Epidermal melanocyte (primary cell): ENCODE results near the gene CDS2.

Experiments used
- DNase-seq: peaks from one replicate; pipeline ENCODE4 v3.0.0; 2011; ENCODE audit warnings: low spot score; ENCODE audit not compliant: insufficient read length

CDS2 gene

DNA sequence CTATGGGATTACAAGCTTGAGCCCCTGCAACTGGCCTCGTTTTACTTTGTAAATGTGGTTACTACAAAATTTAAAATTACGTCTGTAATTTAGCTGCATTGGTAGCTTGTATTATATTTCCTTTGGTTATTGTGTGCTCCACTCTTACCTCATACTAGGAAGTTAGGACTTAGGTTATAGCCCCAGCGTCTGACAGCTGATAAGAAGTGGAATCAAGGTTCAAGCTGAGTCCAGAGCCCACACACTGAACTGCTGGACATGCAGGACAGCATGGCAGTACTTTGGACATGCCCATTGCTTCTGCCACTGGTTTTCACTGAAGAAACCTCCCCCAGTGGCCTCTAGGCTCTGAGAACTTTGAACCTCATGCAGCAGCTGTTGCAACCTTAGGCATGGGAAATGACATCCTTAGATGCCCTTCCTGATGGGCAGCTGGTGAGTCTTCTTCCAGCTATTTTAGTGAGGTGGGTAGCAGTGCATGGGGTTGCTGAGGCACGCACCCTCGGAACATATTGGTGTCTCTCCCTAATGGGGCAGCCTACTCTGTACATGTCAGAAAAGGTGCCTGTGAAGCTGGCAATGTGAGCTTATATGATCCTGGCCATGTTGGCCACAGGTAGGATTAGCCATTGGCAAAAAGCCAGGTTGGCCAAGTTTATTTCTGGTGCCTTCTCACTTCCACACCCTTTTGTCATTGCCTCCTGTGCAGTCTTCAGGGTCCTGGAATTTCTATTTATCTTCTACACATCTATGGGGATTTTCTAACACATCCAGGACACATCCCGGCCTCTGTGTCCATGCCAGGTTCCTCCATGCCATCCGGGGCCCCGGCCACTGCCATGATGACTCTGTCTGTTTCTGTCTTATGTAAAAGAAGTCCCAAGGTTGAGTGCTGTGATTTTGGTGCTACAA lies 85.3 kb downstream of the CDS2 start:
- DNase-seq, result no peak

DNA sequence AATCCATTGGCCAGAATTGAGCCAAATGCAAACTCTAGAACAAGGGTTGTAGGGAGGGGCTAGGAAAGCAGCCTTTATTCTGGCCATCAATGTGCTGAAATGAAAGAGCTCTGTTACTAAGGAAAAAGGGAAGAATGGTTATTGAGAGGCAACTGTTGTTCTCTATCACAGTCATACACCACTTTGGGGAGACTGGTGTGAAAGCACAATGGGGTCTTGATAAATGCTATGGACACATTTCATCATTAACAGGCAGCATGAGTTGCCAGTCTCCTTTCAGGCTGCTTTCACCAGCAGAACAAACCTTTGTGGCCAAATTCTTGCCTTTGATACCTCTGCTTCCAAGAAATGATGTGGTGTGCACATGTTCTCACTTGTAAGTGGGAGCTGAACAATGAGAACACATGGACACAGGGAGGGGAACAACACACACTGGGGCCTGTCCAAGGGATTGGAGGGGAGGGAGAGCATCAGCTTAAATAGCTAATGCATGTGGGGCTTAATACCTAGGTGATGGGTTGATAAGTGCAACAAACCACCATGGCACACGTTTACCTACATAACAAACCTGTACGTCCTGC lies 86.2 kb downstream of the CDS2 start:
- DNase-seq, result no peak

DNA sequence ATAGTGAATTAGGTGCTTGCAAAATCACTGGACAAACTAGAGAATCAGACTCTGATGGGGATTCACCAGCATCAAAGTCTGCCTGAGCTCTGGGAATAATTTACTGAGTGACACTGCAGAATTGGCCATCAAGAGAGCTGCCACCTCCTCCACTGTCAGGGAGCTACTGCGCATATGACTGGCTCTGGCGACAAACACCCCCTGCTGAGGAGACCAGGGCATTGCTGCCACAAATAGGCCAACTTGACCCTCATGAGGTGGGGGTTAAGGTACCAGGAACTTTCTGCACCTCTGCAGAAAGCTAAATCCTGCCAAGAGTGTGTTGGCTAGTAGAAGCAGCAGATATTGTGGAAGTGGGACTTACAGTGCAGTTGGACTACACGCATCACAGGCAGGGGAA lies 88.0 kb downstream of the CDS2 start:
- DNase-seq, result no peak

DNA sequence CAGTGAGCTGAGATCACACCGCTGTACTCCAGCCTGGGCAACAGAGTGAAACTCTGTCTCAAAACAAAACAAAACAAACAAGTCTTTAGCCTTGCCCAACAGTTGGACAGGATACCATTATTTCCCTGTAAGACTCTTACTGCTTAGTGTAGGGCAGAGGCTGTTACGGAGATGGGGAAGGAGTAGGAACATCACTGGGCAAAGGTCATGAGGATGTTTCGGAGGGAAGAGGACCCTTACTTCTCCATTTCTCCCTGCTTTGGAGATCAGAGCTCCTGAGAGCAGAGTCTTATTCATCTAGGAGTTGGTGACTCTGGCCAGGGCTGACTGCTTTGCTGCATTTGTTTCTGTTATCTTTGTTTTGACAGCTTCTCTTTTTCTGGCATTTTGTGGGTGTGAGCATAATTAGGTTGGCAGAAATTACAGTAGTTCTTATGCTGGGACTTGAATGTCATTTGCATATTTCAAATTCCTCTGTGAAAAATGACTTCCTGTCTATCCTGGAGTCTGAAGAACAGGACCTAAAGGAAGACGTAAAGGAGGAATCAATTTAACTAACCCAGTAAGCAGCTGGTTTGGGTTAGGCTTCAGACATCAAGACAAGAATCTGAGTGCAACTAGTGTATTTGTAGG lies 89.0 kb downstream of the CDS2 start:
- no peak for DNase-seq

DNA sequence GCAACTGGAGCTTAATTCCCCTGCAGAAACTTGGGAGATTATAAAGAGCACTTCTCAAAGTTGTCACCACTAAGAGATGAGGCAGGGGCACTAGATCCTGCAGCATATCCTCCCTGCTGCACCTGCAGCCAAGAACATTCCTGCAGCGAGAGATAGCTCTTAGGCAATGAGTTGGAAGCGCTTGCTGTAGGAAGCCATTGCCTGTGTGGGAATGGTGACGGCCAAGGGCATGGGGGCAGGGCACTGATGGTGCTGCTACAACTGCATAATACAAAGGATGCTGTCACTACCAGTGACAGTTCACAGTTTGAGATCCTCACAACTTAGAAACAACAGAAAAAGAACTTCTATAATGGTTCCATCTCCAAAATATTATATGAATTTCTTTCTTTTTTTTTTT lies 89.9 kb downstream of the CDS2 start:
- no peak for DNase-seq

DNA sequence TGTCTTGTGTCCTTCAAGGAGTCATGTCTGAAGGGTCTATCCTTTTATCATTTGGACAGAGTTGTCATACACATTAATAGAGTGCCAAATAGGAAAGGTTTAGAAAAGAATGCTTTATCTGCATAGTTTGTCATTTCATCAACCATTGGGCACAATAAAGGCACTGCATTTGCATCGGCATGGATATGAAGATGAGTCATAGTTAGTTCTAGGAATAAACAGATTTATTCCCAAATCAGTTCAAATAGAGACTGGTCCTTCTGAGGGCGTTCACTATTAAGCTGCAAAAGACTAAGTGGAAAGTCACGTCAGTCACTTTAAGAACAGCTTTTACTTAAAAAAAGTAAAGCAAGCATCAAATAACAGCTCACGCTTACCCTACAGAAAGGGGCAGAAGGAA lies 90.8 kb downstream of the CDS2 start:
- no peak for DNase-seq

DNA sequence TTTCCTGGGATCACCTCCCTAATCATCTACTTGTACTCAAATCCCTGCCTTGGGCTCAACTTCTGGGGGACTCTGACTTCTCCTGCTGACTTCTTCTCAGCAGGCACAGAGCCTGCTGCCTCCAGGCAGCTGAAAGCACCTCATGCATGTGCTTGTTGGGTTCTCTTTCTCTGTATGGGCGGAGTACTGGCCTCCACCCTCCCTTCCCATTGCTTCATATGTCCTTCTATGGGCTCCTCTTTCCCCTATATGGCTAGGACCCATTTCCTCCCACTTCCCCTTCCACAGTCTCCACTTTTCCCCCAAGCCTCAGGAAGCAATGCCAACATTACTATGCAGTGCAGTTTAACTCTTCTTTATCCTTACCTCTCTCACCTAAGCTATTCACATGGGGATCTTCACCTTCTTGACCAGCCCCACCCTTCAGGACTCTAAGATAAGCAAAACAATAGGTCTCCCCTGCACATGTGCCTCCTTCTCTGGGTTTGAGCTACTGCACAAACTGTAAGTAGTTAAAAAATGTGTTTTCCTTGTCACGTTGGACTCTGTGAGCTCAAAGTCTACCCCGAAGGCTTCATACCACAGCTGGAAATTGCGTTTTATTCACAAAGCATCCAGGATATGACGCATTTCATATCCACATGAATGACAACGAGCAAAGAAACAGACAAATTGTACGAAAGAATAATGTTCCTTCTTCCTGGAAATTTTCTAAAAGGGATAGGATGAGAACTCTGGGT lies 93.7 kb downstream of the CDS2 start:
- no peak for DNase-seq

DNA sequence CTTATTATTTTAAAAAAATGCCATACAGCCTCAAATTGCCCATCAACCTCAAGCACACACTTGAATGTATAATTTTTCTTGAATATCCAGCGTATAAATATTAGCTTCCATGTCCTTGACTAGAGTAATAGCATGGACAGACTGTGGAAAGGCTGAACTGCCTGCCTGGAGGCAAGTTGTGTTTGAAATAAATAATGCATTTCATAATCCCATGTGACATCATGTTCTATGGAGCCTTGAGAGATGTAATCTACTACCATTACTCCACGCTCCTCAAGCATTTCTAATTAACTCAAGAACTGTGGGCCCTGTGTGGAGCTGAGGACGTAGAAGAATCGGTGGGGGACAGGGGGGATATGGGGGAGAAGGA lies 94.2 kb downstream of the CDS2 start:
- DNase-seq, result peak; percentile 30

DNA sequence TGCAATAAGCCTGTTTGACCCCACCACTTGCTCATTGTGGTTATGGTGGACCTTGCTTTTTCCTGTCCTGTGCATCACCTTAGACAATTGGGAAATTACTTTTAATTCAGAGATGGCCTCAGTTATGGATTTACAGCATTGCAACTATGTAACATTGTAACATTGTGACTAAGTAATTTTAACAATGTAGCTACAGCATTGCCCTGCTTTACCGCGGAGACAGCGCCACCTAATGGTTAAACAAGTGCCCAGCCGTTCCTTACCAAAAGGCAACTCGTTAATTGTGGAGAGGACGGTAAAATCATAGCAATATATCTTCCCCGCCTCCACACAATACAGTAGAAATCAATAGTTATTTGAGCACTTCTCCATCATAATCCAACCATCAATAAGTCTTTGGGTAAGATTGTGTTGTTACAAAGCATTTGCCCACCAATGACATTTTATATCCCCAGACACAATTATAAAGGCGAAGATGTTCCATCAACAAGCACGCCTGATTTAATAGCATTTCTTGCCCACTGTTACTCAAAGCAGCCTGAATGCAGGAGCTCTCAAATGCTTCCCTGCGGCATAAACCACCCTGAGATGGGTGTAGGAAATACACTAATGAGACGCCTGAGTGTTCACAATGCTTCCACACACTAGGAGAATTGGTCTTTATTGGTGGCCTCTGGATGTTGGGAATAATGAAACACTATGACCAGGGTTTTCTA lies 96.3 kb downstream of the CDS2 start:
- peak; percentile 42 for DNase-seq

DNA sequence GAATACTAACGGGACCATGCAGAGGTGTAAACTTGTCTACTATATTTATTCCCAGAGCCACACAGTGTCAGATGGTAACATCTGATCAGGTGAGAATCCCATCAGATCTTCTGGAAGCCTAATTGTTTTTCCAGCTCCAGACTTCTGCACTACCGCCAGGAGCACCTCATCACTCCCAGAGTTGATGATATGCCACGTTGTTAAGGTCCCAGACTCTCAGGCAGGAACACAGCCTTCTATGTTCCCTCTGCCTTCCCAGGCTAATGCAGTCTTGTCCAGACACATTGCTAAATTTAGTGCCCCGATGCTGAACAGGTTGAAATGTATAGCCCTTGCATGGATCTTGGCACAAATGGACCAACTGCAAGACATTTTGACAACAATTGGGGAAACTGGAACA lies 103.7 kb downstream of the CDS2 start:
- DNase-seq, result no peak

DNA sequence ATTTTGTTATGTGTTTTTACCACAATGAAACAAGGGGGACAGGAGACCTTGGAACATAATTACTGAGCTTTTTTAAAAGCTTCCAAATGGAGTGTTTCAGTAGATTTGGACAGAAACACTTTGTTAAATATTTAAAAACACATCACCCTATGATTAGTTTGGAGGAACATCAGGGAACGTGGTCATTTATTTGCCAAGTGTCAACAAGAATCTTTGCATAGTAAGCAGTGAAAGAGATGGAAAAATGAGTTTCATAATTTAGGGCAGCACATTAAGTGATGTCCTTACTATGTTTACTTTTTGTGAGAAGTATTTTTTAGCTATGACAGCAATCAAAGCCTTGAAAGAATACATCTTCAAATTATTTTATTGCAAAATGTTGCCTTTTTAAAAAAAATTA lies 107.3 kb downstream of the CDS2 start:
- DNase-seq, result no peak

DNA sequence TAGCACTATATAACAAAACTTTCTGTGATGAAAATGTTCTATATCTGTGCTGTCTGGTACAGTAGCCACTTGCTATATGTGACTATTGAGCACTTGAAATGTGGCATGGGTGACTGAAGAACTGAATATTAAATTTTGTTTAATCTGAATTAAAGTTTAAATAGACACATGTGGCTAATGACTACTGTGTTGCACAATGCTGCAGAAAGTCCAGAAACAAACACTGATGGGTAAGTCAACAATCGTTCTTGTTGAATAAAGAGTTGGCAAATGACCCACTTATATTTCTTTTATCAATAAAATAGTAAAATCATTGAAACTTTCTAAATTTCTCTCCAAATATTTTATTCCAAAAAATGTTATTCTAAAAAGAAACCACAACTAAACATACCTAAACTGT lies 108.2 kb downstream of the CDS2 start:
- DNase-seq, result no peak
